HCT116 (cell line): ENCODE data around the gene CTBP2. TPM values are rescaled to one million over a fixed set of nuclear protein-coding genes. Genes with fewer than 3 reads are reported as not detected.

ENCODE experiments used
- ATAC-seq: fragments of 200-7000 bp; cut with Tn5 transposase; 2 replicates; pipeline ENCODE4 v1.9.1; 2020; ENCODE audit warnings: mild to moderate bottlenecking, moderate library complexity
- BruUV-seq: library from RNA; stranded (reverse); fragments of 400-500 nt; replicated peaks from 2 replicates; lab custom pipeline; 2021; lab: Mats Ljungman, UMichigan
- CTCF ChIA-PET: fragments of 300-600 bp; sonication (Branson Sonifier 250); formaldehyde crosslinking; loops from one replicate; lab custom pipeline; 2021; ENCODE audit warnings: antibody characterized with exemption; lab: Charles Lee
- POLR2A ChIA-PET: fragments of 300-600, 350-600 bp; sonication (Branson Sonifier 250); formaldehyde crosslinking; loops from one replicate; lab custom pipeline; 2021; ENCODE audit warnings: antibody characterized with exemption; lab: Charles Lee
- RAD21 ChIA-PET, 2 experiments: fragments of 300-600 bp; sonication (Branson Sonifier 250); formaldehyde crosslinking; loops; one replicate each; lab custom pipeline; 2023; ENCODE audit warnings: low total read pairs in 2 of 2; ENCODE audit not compliant: uncharacterized antibody in 2 of 2, unreplicated experiment in 2 of 2, low non-redundant PET in 1 of 2; lab: Charles Lee
- DNase-seq: peaks from one replicate; pipeline ENCODE4 v3.0.0-alpha.2; 2010; ENCODE audit warnings: low read depth, low spot score
- H2AFZ ChIP-seq: fragments of 200-600 bp; shearing (Covaris generic), sonication (generic); 2 replicates; pipeline ENCODE4 v1.6.1; 2017; ENCODE audit warnings: low read depth, mixed run types, mixed read lengths, antibody characterized with exemption, low read length; ENCODE audit not compliant: poor library complexity, severe bottlenecking
- H3K27ac ChIP-seq: 2 replicates; pipeline ENCODE4 v1.5.1; 2012; ENCODE audit warnings: low read depth, low read length
- H3K27me3 ChIP-seq: fragments of 200-600 bp; sonication (generic); 2 replicates; pipeline ENCODE4 v1.6.1; 2016; ENCODE audit warnings: mixed run types, low read length, mixed read lengths; ENCODE audit not compliant: insufficient read depth
- H3K36me3 ChIP-seq, 2 experiments: fragments of 200-500 bp in 1 of 2; fragments of 200-600 bp in 1 of 2; sonication (Bioruptor generic) in 1 of 2; sonication (generic) in 1 of 2; 2 replicates each; pipeline versions ENCODE4 v1.5.1 to v1.6.1; 2014 to 2016; ENCODE audit warnings: low read length in 2 of 2, inconsistent platforms in 1 of 2, mixed read lengths in 1 of 2, mixed run types in 1 of 2; ENCODE audit not compliant: insufficient read depth in 2 of 2, control insufficient read depth in 1 of 2
- H3K4me1 ChIP-seq, 2 experiments: fragments of 200-600 bp in 1 of 2; sonication (generic) in 1 of 2; 2 replicates each; pipeline versions ENCODE4 v1.5.1 to v1.6.1; 2012 to 2017; ENCODE audit warnings: low read length in 2 of 2, inconsistent platforms in 1 of 2, mild to moderate bottlenecking in 1 of 2, mixed read lengths in 1 of 2, mixed run types in 1 of 2, moderate library complexity in 1 of 2; ENCODE audit not compliant: insufficient read depth in 2 of 2, control insufficient read depth in 1 of 2
- H3K4me2 ChIP-seq: fragments of 200-600 bp; sonication (generic); 2 replicates; pipeline ENCODE4 v1.6.1; 2017; ENCODE audit warnings: mixed run types, low read length, mixed read lengths
- H3K4me3 ChIP-seq, 2 experiments: fragments of 200-600 bp in 1 of 2; sonication (generic) in 1 of 2; replicated peaks in 1 of 2; 2 replicates each; pipeline ENCODE4 v1.5.1; 2011 to 2016; ENCODE audit warnings: low read length in 2 of 2, control low read depth in 1 of 2, low read depth in 1 of 2, mild to moderate bottlenecking in 1 of 2, mixed read lengths in 1 of 2, mixed run types in 1 of 2
- H3K79me2 ChIP-seq: fragments of 200-600 bp; sonication (generic); 2 replicates; pipeline ENCODE4 v1.6.1; 2017; ENCODE audit warnings: mild to moderate bottlenecking, mixed run types, low read length, moderate library complexity, mixed read lengths; ENCODE audit not compliant: insufficient read depth
- H3K9ac ChIP-seq: fragments of 200-600 bp; sonication (generic); 2 replicates; pipeline ENCODE4 v1.6.1; 2016; ENCODE audit warnings: low read length, mixed read lengths
- H3K9me2 ChIP-seq: fragments of 200-600 bp; sonication (generic), shearing (Covaris generic); 2 replicates; pipeline ENCODE4 v1.6.1; 2017; ENCODE audit warnings: mixed run types, mild to moderate bottlenecking, moderate library complexity; ENCODE audit not compliant: insufficient read depth
- H3K9me3 ChIP-seq, 2 experiments: fragments of 200-500 bp in 1 of 2; fragments of 200-600 bp in 1 of 2; sonication (Bioruptor generic) in 1 of 2; sonication (generic) in 1 of 2; 2 replicates each; pipeline ENCODE4 v1.6.1; 2014 to 2017; ENCODE audit warnings: low read length in 2 of 2, mixed read lengths in 2 of 2, inconsistent platforms in 1 of 2, low read depth in 1 of 2, mild to moderate bottlenecking in 1 of 2, mixed run types in 1 of 2, moderate library complexity in 1 of 2; ENCODE audit not compliant: control insufficient read depth in 1 of 2, insufficient read depth in 1 of 2
- H4K20me1 ChIP-seq: fragments of 200-600 bp; sonication (generic), shearing (Covaris generic); 2 replicates; pipeline ENCODE4 v1.6.1; 2017; ENCODE audit warnings: mixed run types, mild to moderate bottlenecking, moderate library complexity; ENCODE audit not compliant: insufficient read depth
- ATF3 ChIP-seq: IDR thresholded peaks from 2 replicates; pipeline ENCODE4 v1.6.1; 2012
- ELF1 ChIP-seq: IDR thresholded peaks from 2 replicates; pipeline ENCODE4 v1.6.1; 2012; ENCODE audit warnings: low read depth, borderline replicate concordance
- EZH2 ChIP-seq: fragments of 200-600 bp; sonication (generic); IDR thresholded peaks from 2 replicates; pipeline ENCODE4 v1.6.1; 2017; ENCODE audit warnings: antibody characterized with exemption, mixed run types
- RAD21 ChIP-seq: IDR thresholded peaks from 2 replicates; pipeline ENCODE4 v1.6.1; 2012; ENCODE audit warnings: low read depth, mild to moderate bottlenecking
- SIN3A ChIP-seq: IDR thresholded peaks from 2 replicates; pipeline ENCODE4 v1.6.1; 2012; ENCODE audit warnings: low read depth
- TCF7L2 ChIP-seq: IDR thresholded peaks from 2 replicates; pipeline ENCODE4 v1.7.0; 2011; ENCODE audit warnings: borderline replicate concordance, inconsistent platforms; ENCODE audit not compliant: insufficient read depth, insufficient read length; ENCODE audit errors: extremely low read depth
- ZNF274 ChIP-seq: fragments of 200-500 bp; sonication (Bioruptor generic); IDR thresholded peaks from 2 replicates; pipeline ENCODE4 v1.6.1; 2014; ENCODE audit warnings: mild to moderate bottlenecking, low read depth, low read length, inconsistent platforms
- intact Hi-C: fragments of 100-400 bp; cut with micrococcal nuclease; formaldehyde crosslinking; loops from 2 replicates; pipeline ENCODE4 v1.10.0; 2022
- total RNA-seq: library from RNA; stranded (reverse); gene quantifications from one replicate; pipeline ENCODE4 v1.2.1, GENCODE V29; 2021; ENCODE audit not compliant: unreplicated experiment
- TF ChIP-seq, protein P1 (sequence below): IDR thresholded peaks from 2 replicates; pipeline ENCODE4 v1.6.1; 2011; ENCODE audit warnings: mild to moderate bottlenecking, low read length, moderate library complexity; ENCODE audit not compliant: insufficient replicate concordance; ENCODE audit errors: extremely low read depth

CTBP2 gene
- total RNA-seq, 1 experiment from 2014 or later = 144 TPM

GRCh38 chr10:125020386-125020785, 140.0 kb downstream of the CTBP2 start:
- Histone ChIP-seq H3K27me3 (no peaks in the 10 kb centered on the region), H3K4me3 (no peak overlapping the region), H3K9me3 (no peaks in the 10 kb centered on the region), H2AFZ (no peak overlapping the region), H3K4me1 (no peaks in the 10 kb centered on the region), H4K20me1 (0 out of 2 replicates have a peak, but pooled peaks cover 8% of the 10 kb centered on the region), H3K36me3 (peaks cover 3 to 5% of the 10 kb centered on the region in 2 experiments; a peak in 2 of 4 replicates), H3K4me2 (no peak overlapping the region), H3K9ac (no peak overlapping the region)
- intact Hi-C loops = no loop called here
- ATAC-seq (no peak), DNase-seq (no peak)
- POLR2A ChIA-PET = interaction anchor here (0.9 kb wide), 1 partner anchor 28 kb away, joined by 3 read pairs; no protein-coding TSS in a partner anchor
- CTCF ChIA-PET = interaction anchor here (1.1 kb wide), 1 partner anchor 27 kb away, joined by 3 read pairs; no protein-coding TSS in a partner anchor
- TF ChIP-seq, protein P1, sequence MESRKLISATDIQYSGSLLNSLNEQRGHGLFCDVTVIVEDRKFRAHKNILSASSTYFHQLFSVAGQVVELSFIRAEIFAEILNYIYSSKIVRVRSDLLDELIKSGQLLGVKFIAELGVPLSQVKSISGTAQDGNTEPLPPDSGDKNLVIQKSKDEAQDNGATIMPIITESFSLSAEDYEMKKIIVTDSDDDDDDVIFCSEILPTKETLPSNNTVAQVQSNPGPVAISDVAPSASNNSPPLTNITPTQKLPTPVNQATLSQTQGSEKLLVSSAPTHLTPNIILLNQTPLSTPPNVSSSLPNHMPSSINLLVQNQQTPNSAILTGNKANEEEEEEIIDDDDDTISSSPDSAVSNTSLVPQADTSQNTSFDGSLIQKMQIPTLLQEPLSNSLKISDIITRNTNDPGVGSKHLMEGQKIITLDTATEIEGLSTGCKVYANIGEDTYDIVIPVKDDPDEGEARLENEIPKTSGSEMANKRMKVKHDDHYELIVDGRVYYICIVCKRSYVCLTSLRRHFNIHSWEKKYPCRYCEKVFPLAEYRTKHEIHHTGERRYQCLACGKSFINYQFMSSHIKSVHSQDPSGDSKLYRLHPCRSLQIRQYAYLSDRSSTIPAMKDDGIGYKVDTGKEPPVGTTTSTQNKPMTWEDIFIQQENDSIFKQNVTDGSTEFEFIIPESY = no peak
- TF ChIP-seq EZH2 (no peak), RAD21 (no peak), ATF3 (no peak), SIN3A (no peak), ZNF274 (no peak), ELF1 (no peak), TCF7L2 (no peak)
- TF ChIP-seq, all 23 proteins: peak for 0
- H3K79me2 ChIP-seq = peaks cover 90% of the 10 kb centered on the region
- RAD21 ChIA-PET = interaction anchor here in 1 of 2 experiments (0.8 kb wide), 1 partner anchor 11 kb away, joined by 3 read pairs; no protein-coding TSS in a partner anchor
- no TSS peak for BruUV-seq
- no peaks in the 10 kb centered on the region for H3K9me2 ChIP-seq
- no peak overlapping the region for H3K27ac ChIP-seq
